CD8-positive, alpha-beta memory T cell (primary cell): ENCODE data around the gene POLK. TPM values are rescaled to one million over a fixed set of nuclear protein-coding genes. Genes with fewer than 3 reads are reported as not detected.
"Not testable (repeated sequence)": the region's sequence is repeated elsewhere in the genome, so short reads cannot be mapped to it uniquely, and the experiment has no call there.

Source experiments
- CTCF ChIA-PET: fragments of 350-600 bp; sonication (Branson Sonifier 250); formaldehyde crosslinking; loops from one replicate; lab custom pipeline; 2021; ENCODE audit warnings: antibody characterized with exemption; lab: Charles Lee
- POLR2A ChIA-PET: fragments of 350-600 bp; sonication (Branson Sonifier 250); formaldehyde crosslinking; loops from one replicate; lab custom pipeline; 2021; ENCODE audit warnings: antibody characterized with exemption; lab: Charles Lee
- DNase-seq, 5 donors: peaks; one replicate each; pipeline versions ENCODE4 v3.0.0 to v3.0.0-alpha.2; 2020 to 2022; ENCODE audit warnings: mixed read lengths in 1 of 5
- H3K27ac ChIP-seq: one replicate; pipeline ENCODE4 v1.7.0; 2013; ENCODE audit warnings: low read depth, mild to moderate bottlenecking, low read length, moderate library complexity
- H3K27me3 ChIP-seq: 2 replicates; pipeline ENCODE4 v1.7.0; 2013; ENCODE audit warnings: low read length, mild to moderate bottlenecking; ENCODE audit not compliant: insufficient read depth, poor library complexity, severe bottlenecking
- H3K36me3 ChIP-seq: 2 replicates; pipeline ENCODE4 v1.7.0; 2013; ENCODE audit warnings: mild to moderate bottlenecking, low read length, moderate library complexity; ENCODE audit not compliant: insufficient read depth
- H3K4me1 ChIP-seq: 2 replicates; pipeline ENCODE4 v1.7.0; 2013; ENCODE audit warnings: mild to moderate bottlenecking, low read length, moderate library complexity; ENCODE audit not compliant: insufficient read depth
- H3K4me3 ChIP-seq: 2 replicates; pipeline ENCODE4 v1.7.0; 2013; ENCODE audit warnings: mild to moderate bottlenecking, low read length
- H3K9me3 ChIP-seq: 2 replicates; pipeline ENCODE4 v1.7.0; 2013; ENCODE audit warnings: mild to moderate bottlenecking, low read length
- H3K27ac Mint-ChIP-seq, 8 donors: one replicate each; pipeline ENCODE4 v1.8.0; 2020 to 2021; ENCODE audit warnings: mixed read lengths in 8 of 8, mild to moderate bottlenecking in 6 of 8, inconsistent platforms in 3 of 8, moderate library complexity in 3 of 8
- H3K27me3 Mint-ChIP-seq, 2 donors: one replicate each; pipeline ENCODE4 v1.8.0; 2020 to 2021; ENCODE audit warnings: mixed read lengths in 2 of 2, mild to moderate bottlenecking in 1 of 2, moderate library complexity in 1 of 2
- H3K36me3 Mint-ChIP-seq, 3 donors: one replicate each; pipeline ENCODE4 v1.8.0; 2020 to 2021; ENCODE audit warnings: mixed read lengths in 3 of 3, inconsistent platforms in 1 of 3, mild to moderate bottlenecking in 1 of 3
- H3K4me1 Mint-ChIP-seq, 3 donors: one replicate each; pipeline ENCODE4 v1.8.0; 2020 to 2021; ENCODE audit warnings: mixed read lengths in 3 of 3, inconsistent platforms in 1 of 3, mild to moderate bottlenecking in 1 of 3
- H3K4me3 Mint-ChIP-seq, 7 donors: one replicate each; pipeline ENCODE4 v1.8.0; 2020 to 2021; ENCODE audit warnings: mixed read lengths in 7 of 7, mild to moderate bottlenecking in 6 of 7, moderate library complexity in 4 of 7, inconsistent platforms in 2 of 7
- H3K9me3 Mint-ChIP-seq, 5 donors: one replicate each; pipeline ENCODE4 v1.8.0; 2020 to 2022; ENCODE audit warnings: mixed read lengths in 5 of 5, mild to moderate bottlenecking in 3 of 5, moderate library complexity in 2 of 5, inconsistent platforms in 1 of 5
- polyA plus RNA-seq: library from polyadenylated mRNA; unstranded; fragments of 300-500 nt; fragmentation: Illumina TruSeq; gene quantifications from one replicate; pipeline ENCODE4 v1.2.3, GENCODE V29; 2021
- total RNA-seq, 2 experiments: library from RNA; stranded (reverse); gene quantifications; one replicate each; pipeline ENCODE4 v1.2.3, GENCODE V29; 2021

POLK gene
- total and polyA plus RNA-seq, 3 experiments from 2014 or later = 19.4 to 36.9 (median 35.9) TPM

- H3K36me3 ChIP-seq, H3K9me3 ChIP-seq, POLR2A ChIA-PET, H3K27me3 Mint-ChIP-seq, H3K27ac ChIP-seq, H3K27ac Mint-ChIP-seq, H3K9me3 Mint-ChIP-seq, H3K4me3 ChIP-seq, H3K4me1 Mint-ChIP-seq, DNase-seq, H3K27me3 ChIP-seq, CTCF ChIA-PET, H3K4me1 ChIP-seq: not testable (repeated sequence)
- peaks cover 0 to 11% (median 0%) of the 10 kb centered on the region in 3 donors for H3K36me3 Mint-ChIP-seq
- H3K4me3 Mint-ChIP-seq = peak overlapping the region in 2 of 7 donors; percentile 22 to 33
These were observed 99.2 kb downstream of the POLK start for GRCh38 chr5:75610859-75611310.

GRCh38 chr5:75611311-75612225 is 99.9 kb downstream of the POLK start, which contains the start of gene ANKDD1B:
Gene ANKDD1B, plus strand, starts transcription at chr5:75611453. Its CDS starts 182 bp downstream, at chr5:75611635.
- H3K27ac Mint-ChIP-seq = no peak within 1 kb of the TSS
- Histone ChIP-seq H3K27ac (no peak within 1 kb of the TSS), H3K27me3 (no peaks in the 10 kb centered on the region), H3K36me3 (no peaks in the 10 kb centered on the region), H3K9me3 (no peaks in the 10 kb centered on the region), H3K4me3 (no peak within 1 kb of the TSS), H3K4me1 (peaks cover 5% of the 10 kb centered on the region)
- peak within 1 kb of the TSS in 2 of 7 donors; percentile 22 to 73 for H3K4me3 Mint-ChIP-seq
- POLR2A ChIA-PET = no interaction called here
- CTCF ChIA-PET = no interaction called here
- H3K27me3 Mint-ChIP-seq = peaks cover 8 to 10% of the 10 kb centered on the region in 2 donors
- peaks cover 0 to 5% (median 0%) of the 10 kb centered on the region in 3 donors for H3K4me1 Mint-ChIP-seq
- DNase-seq = no peak
- H3K9me3 Mint-ChIP-seq = no peaks in the 10 kb centered on the region
- H3K36me3 Mint-ChIP-seq = peaks cover 0 to 11% (median 0%) of the 10 kb centered on the region in 3 donors

GRCh38 chr5:75612226-75612569 is 100.5 kb downstream of the POLK start:
- CTCF ChIA-PET = no interaction called here
- Histone ChIP-seq H3K4me3 (no peak overlapping the region), H3K36me3 (no peaks in the 10 kb centered on the region), H3K27me3 (no peaks in the 10 kb centered on the region), H3K27ac (no peak overlapping the region), H3K4me1 (peaks cover 5% of the 10 kb centered on the region), H3K9me3 (no peaks in the 10 kb centered on the region)
- no peaks in the 10 kb centered on the region for H3K9me3 Mint-ChIP-seq
- DNase-seq = no peak
- H3K4me1 Mint-ChIP-seq = peaks cover 0 to 5% (median 0%) of the 10 kb centered on the region in 3 donors
- H3K27me3 Mint-ChIP-seq = peaks cover 8 to 10% of the 10 kb centered on the region in 2 donors
- no peak overlapping the region for H3K27ac Mint-ChIP-seq
- H3K4me3 Mint-ChIP-seq = peak overlapping the region in 1 of 7 donors; percentile 73
- POLR2A ChIA-PET = no interaction called here
- H3K36me3 Mint-ChIP-seq = peaks cover 0 to 9% (median 0%) of the 10 kb centered on the region in 3 donors

GRCh38 chr5:75612901-75613300 is 101.2 kb downstream of the POLK start:
- H3K27me3 ChIP-seq = no peaks in the 10 kb centered on the region
- H3K9me3 Mint-ChIP-seq = no peaks in the 10 kb centered on the region
- H3K4me1 ChIP-seq = peaks cover 5% of the 10 kb centered on the region
- no peak overlapping the region for H3K27ac Mint-ChIP-seq
- ChIA-PET POLR2A (no interaction called here), CTCF (no interaction called here)
- no peak overlapping the region for H3K4me3 Mint-ChIP-seq
- peaks cover 0 to 8% (median 0%) of the 10 kb centered on the region in 3 donors for H3K36me3 Mint-ChIP-seq
- H3K9me3 ChIP-seq = no peaks in the 10 kb centered on the region
- peaks cover 0 to 5% (median 0%) of the 10 kb centered on the region in 3 donors for H3K4me1 Mint-ChIP-seq
- no peaks in the 10 kb centered on the region for H3K36me3 ChIP-seq
- no peak for DNase-seq
- no peak overlapping the region for H3K4me3 ChIP-seq
- peaks cover 8 to 10% of the 10 kb centered on the region in 2 donors for H3K27me3 Mint-ChIP-seq
- H3K27ac ChIP-seq = no peak overlapping the region

- ChIA-PET CTCF (no interaction called here), POLR2A (no interaction called here)
- peaks cover 0 to 4% (median 0%) of the 10 kb centered on the region in 3 donors for H3K36me3 Mint-ChIP-seq
These were observed 102.5 kb downstream of the POLK start for GRCh38 chr5:75614176-75614575.

GRCh38 chr5:75616371-75616881 is 104.7 kb downstream of the POLK start:
- Mint-ChIP-seq H3K9me3 (no peaks in the 10 kb centered on the region), H3K27ac (no peak overlapping the region), H3K27me3 (peaks cover 4 to 5% of the 10 kb centered on the region in 2 donors), H3K36me3 (no peaks in the 10 kb centered on the region), H3K4me3 (no peak overlapping the region), H3K4me1 (no peaks in the 10 kb centered on the region)
- no peaks in the 10 kb centered on the region for H3K27me3 ChIP-seq
- ChIA-PET CTCF (no interaction called here), POLR2A (no interaction called here)
- no peak overlapping the region for H3K27ac ChIP-seq
- H3K9me3 ChIP-seq = no peaks in the 10 kb centered on the region
- no peaks in the 10 kb centered on the region for H3K36me3 ChIP-seq
- no peak overlapping the region for H3K4me3 ChIP-seq
- no peak for DNase-seq
- H3K4me1 ChIP-seq = peaks cover 5% of the 10 kb centered on the region

More at GRCh38 chr5:75614176-75614575, 102.5 kb downstream of the POLK start:
- Mint-ChIP-seq H3K27me3 (peaks cover 8 to 10% of the 10 kb centered on the region in 2 donors), H3K4me1 (peaks cover 0 to 5% (median 0%) of the 10 kb centered on the region in 3 donors), H3K9me3 (no peaks in the 10 kb centered on the region), H3K27ac (no peak overlapping the region), H3K4me3 (no peak overlapping the region)
- H3K27me3 ChIP-seq = no peaks in the 10 kb centered on the region
- no peaks in the 10 kb centered on the region for H3K36me3 ChIP-seq
- no peak overlapping the region for H3K4me3 ChIP-seq
- peaks cover 5% of the 10 kb centered on the region for H3K4me1 ChIP-seq
- H3K9me3 ChIP-seq = no peaks in the 10 kb centered on the region
- no peak overlapping the region for H3K27ac ChIP-seq
- DNase-seq = no peak

GRCh38 chr5:75616971-75617621 is 105.4 kb downstream of the POLK start:
- no peaks in the 10 kb centered on the region for H3K27me3 ChIP-seq
- CTCF ChIA-PET = no interaction called here
- H3K27ac ChIP-seq = no peak overlapping the region
- no peak for DNase-seq
- Mint-ChIP-seq H3K4me1 (no peaks in the 10 kb centered on the region), H3K27me3 (peaks cover 4 to 5% of the 10 kb centered on the region in 2 donors), H3K9me3 (no peaks in the 10 kb centered on the region), H3K36me3 (no peaks in the 10 kb centered on the region), H3K4me3 (no peak overlapping the region), H3K27ac (no peak overlapping the region)
- H3K9me3 ChIP-seq = no peaks in the 10 kb centered on the region
- H3K4me3 ChIP-seq = no peak overlapping the region
- POLR2A ChIA-PET = no interaction called here
- H3K4me1 ChIP-seq = no peaks in the 10 kb centered on the region
- H3K36me3 ChIP-seq = no peaks in the 10 kb centered on the region
